HEK293 (cell line): ENCODE results near the gene ROS1.

ENCODE experiments used
- CTCF ChIP-seq: fragments of 450-650 bp; formaldehyde crosslinking; IDR thresholded peaks from 2 replicates; pipeline ENCODE4 v1.5.1; 2016; ENCODE audit warnings: missing biosample characterization, missing genetic modification characterization
- MYNN ChIP-seq: fragments of 450-650 bp; formaldehyde crosslinking; IDR thresholded peaks from 2 replicates; pipeline ENCODE4 v1.5.1; 2016; ENCODE audit warnings: missing biosample characterization, missing genetic modification characterization, borderline replicate concordance
- ZBTB6 ChIP-seq: fragments of 450-650 bp; formaldehyde crosslinking; IDR thresholded peaks from 2 replicates; pipeline ENCODE4 v1.5.1; 2017; ENCODE audit warnings: missing biosample characterization, missing genetic modification characterization
- ZNF670 ChIP-seq: fragments of 450-650 bp; formaldehyde crosslinking; IDR thresholded peaks from 2 replicates; pipeline ENCODE4 v1.5.1; 2016; ENCODE audit warnings: missing biosample characterization, missing genetic modification characterization, low read depth
- ZNF768 ChIP-seq: fragments of 450-650 bp; formaldehyde crosslinking; IDR thresholded peaks from 2 replicates; pipeline ENCODE4 v1.5.1; 2018; ENCODE audit warnings: missing biosample characterization, mild to moderate bottlenecking, missing genetic modification characterization

DNA sequence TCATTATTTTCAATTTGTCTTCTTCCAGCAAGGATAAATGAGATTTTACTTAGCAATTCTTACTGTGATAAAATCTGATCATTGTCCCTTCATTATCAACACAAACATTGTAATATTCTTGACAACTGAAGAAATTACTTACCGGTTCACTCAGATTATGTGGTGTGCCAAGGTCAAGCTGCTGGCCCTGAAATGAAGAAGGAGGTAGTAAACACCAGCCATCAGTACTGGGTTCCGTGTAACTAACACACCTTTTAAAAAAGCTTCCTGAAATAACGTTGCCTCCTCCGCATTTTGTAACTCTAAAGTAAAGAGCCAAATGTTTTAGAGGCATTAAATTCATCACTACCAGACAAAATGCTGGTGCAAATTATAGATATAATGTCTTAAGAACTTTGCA, 7.4 kb downstream of the ROS1 start:
- no peak for TF ChIP-seq ZNF670 (tag by site-specific recombination)
- TF ChIP-seq ZNF768 (tag by site-specific recombination), result no peak
- no peak for TF ChIP-seq CTCF
- no peak for TF ChIP-seq MYNN (tag by site-specific recombination)
- no peak for TF ChIP-seq ZBTB6
